HG03558 (cell line): ENCODE data around the gene VDR.
A peak's percentile ranks its signal among the peaks of the same experiment; 100 is the strongest.
"Not testable (repeated sequence)": the region's sequence is repeated elsewhere in the genome, so short reads cannot be mapped to it uniquely, and the experiment has no call there.

ENCODE experiments used
- ATAC-seq: cut with Tn5 transposase; IDR thresholded peaks from one replicate; pipeline ENCODE4 v1.9.1; 2021; ENCODE audit warnings: moderate number of reproducible peaks; ENCODE audit not compliant: unreplicated experiment; ENCODE audit errors: extremely low read depth

VDR gene

DNA sequence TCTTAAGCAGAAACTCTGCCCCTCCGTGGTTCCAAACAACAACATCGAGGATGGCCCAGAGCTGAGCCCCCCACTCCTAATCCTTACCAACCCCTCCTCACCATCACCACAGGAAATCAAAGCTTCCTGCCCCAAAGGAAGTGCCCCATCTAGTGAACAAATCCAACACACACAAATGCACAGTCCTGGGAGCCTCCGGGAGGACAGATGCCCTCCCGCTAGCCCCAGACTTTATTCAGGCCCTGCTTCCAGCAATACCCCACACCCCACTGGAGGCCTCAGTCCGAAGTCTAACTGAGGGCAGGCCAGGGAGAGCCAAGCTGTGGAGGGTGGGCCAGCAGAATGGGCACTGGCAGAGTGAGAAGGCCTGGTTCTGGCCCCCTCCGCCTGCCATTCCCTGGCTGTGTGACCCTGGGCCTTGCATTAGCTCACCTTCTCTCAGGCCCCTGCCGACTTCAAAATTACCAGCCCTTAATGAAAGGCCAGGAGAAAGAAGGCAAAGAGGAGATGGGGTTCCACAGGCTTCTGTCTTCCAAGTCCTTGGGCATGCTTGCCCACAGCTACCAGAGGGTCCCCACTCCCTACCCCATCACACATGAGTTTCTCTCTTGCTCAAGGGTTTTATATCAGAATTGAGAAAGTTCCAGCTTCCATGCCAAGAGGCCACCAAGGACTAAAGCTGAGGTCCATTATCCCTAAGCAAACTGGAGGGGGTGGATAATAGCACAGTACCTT is 87.4 kb downstream of the VDR start:
- ATAC-seq = no peak

DNA sequence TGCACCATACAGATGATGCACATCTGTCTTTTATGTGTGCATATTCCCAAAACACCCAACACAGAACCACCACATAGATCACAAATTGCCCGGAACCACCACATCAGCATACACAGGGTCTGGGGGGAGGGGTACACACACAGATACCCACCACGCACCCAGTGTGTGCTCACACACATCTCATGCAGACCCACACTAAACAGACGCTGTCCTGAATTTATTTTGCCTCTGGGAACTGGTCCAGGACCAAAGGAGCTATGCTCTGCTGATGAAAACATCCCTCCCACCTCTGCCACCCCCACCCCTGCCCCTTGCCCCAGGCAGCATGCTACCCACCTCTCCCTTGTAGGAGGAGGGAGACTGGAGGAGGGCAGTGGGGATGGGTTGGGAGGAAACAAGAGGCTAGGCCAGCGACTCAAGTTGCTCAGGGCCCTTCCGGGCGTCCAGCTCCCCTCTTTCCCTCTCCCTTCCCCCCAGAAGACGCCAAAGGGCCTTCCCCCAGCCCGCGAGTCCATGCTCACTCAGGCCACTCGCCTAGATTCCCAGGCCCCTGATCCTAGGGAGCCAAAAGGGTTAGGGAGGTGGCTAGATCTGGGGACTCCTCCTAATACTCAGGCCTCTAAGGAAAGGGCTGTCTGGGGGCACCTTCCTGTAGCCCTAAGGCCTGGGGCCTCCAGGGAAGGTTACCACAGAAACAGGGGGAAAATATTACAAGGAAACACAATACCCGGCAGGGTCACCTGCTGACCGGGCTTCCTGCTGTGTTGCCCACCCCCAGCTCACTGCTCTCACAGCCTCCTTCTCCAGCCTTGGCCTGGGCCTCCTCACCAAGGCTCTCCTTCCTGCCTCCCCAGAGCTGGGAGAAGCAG is 88.2 kb downstream of the VDR start:
- no peak for ATAC-seq

DNA sequence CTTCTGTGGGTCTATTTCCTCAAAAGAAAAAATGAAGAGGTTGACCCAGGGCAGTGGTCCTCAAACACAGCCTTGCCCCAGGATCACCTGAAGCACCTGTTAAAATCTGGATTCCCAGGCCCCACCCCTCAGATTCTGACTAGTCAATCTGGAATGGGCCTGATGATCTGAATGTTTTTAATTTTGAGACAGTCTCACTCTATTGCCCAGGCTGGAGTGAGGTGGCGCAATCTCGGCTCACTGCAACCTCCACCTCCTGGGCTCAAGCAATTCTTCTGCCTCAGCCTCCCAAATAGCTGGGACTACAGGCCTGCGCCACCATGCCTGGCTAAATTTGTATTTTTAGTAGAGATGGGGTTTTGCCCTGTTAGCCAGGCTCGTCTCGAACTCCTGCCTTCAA is 89.3 kb downstream of the VDR start:
- ATAC-seq = not testable (repeated sequence)

DNA sequence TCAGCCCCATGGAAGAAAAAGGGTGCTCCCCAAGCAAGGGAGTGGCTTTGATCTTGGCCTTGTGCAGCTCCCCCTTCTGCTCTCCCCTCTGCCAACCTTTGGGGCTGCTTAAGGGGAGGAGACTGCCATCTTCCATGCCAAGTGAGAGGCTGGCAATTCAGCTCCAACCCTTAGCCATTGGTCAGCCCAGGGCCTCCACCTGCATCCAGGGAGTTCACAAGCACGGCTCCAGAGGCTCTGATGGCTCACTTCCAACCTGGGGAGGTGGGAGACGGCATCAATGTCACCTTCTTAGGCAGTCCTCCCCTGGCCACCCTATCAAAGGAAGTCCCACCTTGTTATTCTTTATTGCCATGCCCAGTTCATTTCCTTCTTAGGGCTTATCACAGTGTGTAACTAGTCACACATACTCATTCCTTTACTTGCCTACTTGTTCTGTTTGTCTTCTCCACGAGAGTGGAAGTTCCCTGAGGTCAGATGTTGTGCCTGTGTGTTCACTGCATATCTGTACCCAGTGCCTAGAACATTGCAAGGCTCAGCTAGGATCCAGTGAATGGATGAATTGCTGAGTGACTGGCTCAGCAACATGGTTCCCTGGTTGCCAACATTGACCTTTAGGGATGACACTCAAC is 90.1 kb downstream of the VDR start:
- ATAC-seq = no peak

DNA sequence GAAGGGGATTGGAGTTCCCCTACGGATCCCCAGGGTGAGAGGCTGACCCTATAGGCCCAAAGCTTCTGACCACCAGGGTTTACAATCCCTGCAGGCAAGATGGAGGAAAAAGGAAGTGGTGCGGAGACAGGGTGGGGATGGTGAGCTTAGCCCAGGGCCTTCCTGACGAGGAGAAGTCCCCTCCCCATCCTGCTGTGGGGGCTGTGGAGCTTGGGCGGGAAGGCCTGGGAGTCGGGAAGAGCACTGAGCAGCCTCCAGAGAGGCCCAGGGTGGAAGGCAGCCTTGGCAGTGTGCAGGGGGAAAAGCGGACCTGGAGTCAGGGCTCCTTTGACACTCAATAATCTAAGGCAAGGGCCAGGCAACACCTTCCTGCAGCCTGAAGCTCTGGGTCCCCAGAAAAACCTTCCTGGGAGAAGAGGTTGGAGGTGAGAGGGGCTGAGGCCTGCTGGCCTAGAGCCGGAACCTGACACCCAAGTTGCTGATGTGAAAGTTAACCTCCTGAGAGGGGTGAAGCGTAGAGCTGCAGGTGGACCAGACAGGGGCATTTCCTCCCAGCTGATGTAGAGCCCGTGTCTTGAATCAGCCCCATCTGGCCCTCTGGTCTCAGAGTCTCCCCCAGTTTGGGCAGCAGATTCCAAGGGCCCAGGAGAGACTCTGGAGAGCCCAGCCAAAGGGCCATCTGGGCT is 91.1 kb downstream of the VDR start:
- ATAC-seq = no peak

DNA sequence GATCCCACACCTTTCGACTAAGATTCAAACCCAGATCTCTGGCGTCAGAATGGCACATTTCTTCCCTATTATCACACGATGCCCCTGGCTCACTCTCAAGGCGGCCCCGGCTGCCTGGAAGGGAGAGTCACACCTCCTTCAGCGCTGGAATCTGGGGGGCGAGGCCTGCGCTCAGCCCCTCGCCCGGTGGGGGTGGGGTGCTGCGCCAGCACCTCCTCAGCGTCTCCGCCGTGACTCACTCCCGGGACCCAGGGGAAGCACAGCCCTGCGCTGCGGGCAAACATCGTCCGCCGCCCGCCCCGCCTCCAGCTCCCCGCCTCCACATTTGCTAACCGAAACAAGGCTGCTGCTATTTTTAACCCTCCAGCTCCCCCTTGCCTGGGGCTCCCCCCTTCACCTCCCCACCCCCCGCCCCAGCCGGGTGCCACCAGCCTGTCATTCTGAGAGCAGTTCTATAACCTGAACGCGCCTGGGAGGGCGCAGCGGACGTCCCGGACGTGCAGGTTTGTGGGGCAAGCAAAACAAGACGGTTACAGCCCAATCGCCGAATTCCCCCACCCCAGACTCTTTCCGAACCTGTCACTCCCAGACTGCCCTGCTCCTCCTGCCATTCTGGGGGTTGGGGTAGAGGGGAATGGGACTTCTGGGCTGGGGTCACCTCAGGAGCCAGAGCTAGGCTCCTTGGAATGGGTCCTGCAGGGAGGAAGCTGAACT is 91.8 kb downstream of the VDR start:
- peak; percentile 44 for ATAC-seq

DNA sequence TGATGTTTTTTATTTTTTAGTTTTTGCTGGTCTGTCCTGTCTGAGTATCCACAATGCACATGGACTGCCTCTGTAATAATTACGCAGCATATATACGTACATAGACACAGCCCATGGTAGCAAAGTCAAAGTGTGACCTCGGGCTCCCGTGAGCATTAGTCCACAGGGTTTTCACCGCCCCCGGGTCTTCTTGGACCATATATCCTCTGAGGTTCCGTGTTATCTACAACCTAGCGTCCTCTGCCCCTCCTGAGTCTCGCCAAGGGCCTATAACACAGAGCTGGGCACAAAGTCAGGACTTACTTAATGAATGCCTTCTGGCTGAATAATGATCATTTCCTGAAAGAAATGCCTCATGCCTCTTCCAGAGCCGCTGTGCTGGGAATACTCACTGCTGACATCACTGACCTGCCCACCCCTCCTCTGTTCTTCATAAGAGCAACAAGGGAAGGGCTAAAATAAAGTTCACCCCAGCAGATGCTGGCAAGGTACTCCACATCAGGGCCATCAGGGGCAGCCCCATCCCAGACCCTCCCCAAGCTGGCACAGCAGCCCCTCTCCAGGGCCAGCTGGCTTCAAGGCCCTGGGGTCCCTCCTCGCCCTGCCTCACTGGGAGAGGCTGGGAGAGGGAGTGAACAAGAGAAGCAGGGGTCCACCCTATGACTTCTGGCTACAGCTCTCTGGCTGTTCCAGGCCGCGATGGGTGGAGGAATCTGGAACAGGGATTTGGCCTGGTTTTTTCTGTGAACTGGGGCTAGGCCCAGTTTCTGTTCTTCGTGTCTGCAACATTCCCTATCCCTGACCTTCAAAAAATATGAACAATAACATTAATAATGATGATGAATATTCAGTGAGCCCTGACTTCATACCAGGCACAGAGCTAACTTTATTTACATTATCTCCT is 93.0 kb downstream of the VDR start:
- ATAC-seq = no peak

DNA sequence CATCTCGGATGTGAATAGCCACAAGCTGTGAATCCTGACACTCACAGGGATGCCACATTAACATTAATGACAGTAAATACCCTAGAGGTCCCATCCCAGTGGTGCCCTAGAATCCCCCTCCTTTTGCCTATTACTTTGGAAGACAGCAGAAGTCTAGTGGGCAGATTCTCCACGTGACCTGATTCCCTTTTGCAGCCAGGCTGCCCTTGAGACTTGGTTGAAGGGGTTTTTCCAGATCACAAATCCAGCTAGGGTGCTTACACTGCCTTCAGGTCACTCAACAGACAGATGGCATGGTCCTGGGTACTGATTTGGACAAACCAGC is 93.8 kb downstream of the VDR start:
- ATAC-seq = no peak

DNA sequence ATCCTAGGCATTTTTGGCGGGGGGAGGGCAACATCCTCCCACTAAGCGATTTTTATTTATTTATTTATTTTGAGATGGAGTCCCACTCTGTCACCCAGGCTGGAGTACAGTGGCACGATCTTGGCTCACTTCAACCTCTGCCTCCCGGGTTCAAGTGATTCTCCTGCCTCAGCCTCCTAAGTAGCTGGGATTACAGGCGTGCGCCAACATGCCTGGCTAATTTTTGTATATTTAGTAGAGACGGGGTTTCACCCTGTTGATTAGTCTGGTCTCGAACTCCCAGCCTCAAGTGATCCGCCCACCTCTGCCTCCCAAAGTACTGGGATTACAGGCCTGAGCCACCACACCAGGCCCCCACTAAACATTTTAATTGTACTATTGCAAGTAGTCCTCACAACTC is 95.3 kb downstream of the VDR start:
- not testable (repeated sequence) for ATAC-seq

DNA sequence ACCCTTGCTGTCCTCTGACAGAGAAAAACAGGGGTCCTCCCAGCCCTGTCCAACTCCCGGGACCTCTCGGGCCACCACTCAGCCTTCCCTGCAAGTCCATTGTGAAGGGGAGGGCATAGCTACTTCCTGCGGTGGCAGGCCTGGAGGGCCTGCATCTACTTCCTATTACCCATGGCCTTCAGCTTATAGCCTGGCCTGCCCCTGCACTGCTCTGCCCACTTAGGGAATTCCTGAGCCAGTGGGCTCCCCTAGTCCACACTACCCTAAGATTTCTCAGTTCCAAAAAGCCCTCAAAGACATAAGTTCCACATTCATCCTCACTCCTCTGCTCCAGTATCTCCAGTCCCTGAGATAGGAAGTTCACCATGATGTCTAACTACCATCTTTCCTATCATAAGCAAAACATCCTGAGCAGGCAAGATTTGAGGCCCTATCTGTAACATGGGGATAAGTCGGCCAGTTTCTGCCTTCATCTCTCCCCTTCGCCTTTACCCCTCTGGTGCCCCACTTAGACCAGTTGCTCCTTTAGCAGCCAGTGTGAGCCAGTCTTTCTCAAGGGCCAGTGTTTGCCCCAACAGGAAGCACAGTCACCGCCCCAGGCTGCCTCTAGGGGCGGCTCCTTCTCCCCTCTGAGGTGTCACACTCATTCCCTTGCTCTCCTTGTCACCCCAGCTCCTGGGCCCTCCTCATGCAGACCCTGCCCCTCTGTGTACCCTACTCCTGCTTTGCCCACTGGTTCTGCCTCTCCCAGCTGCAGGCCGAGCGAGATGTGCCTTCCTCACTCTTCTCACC is 96.0 kb downstream of the VDR start:
- no peak for ATAC-seq

DNA sequence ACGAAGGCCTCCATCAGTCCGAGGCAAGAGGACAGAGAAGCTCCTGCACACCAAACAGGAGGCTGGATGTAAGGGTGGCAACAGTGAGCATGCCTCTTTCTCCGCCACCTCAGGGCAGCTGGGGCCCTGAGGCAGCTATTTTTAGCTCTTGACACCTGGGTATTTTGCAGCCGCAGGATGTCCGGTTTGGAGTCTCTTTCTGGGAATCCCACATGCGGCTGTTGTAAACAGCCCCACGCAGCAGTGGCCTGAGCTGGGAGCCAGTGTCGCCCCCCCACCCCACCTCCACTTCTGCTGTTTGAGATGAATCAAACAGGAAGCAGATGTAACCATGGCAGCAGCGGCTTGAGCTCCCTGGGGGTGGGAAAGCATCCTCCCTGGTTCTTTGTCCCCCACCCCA is 96.7 kb downstream of the VDR start:
- ATAC-seq = no peak

DNA sequence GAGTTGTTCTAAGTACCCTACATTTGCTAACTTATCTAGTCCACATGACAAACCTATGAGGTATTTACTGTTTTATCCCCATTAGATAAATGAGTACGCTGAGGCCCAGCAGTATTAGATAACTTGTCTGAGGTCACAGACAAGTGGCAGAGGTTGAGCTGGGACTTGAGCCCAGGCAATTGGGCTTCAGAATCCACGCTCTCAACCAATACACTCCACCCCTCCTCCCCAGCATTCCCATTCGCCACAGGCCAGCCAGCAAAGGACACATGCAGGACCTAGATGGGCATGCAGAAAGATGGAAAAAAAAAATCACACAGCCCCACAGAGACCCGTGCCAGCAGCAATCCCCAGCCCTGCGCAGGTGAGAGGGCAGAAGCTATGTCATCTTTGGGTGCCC is 97.5 kb downstream of the VDR start:
- ATAC-seq = no peak

DNA sequence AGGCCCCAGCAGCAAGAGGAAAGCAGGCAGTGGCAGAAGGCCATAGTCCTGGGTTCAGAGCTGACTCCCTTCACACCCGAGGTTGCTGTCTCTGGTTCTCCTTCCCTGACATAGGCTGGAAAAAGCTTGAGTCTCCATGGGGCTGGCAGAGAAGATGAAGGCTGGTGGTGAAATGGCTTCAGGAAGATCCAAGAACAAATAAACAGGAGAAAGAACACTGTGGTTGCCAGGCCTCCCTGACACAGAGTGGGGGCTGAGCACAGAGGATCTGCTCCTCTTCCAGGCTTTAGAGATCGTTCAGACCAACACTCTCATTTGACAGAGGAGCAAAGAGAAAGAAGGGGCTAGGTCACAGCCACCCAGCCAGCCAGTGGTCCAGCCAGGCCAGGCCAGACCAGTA is 99.4 kb downstream of the VDR start:
- no peak for ATAC-seq

DNA sequence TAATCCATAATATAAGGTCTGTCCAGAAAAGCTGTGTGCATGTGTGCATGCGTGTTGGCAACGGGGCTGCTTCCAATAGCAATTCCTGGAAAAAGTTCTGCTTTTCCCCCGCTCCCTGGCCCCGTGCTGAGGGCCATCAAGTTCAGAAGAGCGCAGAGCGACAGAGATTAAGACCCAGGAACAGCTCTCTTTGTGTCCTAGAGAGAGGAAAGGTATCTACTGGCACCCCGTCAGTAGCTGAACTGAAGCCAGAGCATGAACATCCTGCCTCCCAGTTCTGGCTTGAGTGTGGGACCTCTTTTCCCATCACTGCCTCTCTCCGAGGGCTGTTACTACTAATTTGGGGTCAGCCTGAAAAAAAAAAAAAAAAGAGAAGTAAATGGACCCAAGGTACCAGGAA is 100.6 kb downstream of the VDR start:
- ATAC-seq = no peak

DNA sequence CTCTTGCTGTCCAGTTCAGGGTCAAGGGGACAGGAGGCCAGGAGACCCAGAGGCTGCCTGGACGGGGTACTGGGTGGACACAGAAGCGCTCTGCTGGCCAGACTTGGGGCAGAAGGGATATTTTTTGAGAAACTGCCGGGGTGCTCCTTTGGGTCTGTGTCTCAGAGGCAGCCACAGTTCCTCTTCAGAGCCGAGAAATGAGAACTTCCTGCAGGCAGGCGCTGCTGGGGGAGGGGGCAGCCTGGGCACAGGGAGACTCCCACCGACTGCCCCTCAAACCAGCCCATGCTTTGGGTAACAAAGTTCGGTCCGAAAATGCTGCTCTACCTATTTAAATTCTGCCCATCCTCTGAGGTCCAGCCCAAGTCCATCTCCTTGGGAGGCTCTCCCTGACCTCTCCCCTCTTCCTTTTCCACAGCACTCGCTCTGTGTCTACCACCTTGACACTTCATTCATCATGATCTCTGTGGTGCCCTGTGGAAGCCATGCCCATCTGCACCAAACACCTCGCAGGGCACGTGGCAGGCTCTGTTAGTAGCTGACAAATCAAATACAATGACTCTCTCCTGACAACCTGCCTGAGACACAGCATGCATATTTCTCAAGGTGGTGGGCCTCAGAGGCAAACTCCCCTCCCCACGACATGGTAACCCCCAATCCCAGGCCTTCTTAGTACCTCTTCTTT is 101.5 kb downstream of the VDR start:
- no peak for ATAC-seq

DNA sequence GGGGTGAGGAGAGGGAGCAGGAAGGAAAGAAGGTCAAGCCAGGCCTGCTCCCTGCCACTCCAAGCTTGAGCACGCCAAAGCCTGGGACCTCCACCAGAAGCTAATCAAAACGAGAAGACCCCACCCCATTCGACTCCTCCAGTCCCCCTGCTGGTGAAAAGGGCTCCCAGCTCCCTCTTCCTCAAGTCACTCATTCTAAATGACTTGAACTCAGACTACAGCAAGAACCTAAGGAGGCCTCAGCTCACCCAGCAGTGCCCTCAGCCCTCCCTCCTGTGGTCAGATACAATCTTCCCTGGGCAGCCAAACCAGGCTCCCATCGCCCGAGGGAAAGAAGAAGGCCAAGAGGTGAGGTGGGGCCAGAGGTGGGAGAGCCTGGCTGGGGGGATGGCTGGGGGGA is 102.5 kb downstream of the VDR start:
- ATAC-seq = no peak

DNA sequence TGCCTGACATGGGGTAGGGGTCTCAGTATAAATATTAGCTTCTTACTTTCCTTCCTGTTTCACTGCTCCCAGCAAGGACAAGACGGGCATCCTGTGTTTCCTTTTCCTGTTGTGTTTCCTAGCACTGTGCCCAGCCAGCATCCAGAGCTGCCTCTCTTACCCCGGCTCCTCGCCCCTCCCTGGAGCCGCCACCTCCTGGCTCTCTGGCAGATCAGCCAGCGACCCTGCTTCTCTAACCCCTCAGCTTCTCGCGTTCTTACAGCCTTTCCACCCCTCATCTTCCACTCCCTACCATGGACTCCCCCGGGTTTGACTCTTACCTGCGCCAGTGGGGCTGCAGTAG is 102.9 kb downstream of the VDR start:
- no peak for ATAC-seq
